ENCODE data around the gene ZNF14. TPM values are rescaled to one million over a fixed set of nuclear protein-coding genes. Genes with fewer than 3 reads are reported as not detected.

Gene ZNF14
- total RNA-seq, 1 experiment from 2014 or later: 4.9 TPM

DNA sequence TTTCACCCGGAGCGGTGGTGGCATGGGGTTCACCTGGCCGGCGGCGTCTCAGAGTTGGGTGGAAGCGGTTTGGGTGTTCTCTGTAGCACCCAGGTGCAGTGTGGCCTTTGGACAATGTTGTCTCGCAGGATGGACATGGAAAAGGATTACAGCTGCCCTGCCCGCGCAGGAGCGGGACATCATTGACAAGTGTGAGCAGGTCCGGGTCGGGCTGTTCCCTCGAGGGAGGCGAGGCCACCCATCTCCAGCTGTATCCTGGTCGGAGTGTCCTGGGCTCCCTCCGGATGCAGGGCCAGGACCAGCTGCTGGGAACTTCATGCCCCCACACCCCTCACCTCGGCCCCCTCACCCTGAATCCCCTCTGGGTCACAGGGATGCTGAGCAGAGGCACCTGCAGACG lies 7.8 kb upstream of the ZNF14 start:
- ChIA-PET CTCF (no interaction called here), POLR2A (no interaction called here)
- DNase-seq: no peak
- Histone ChIP-seq H3K4me1 (no peaks in the 10 kb centered on the region), H3K36me3 (ENCODE audit: control insufficient read depth, insufficient read depth, low read length) (no peaks in the 10 kb centered on the region), H3K4me3 (ENCODE audit: low read depth, low read length) (no peak overlapping the region), H3K27me3 (replicated peaks; ENCODE audit: control insufficient read depth, insufficient read depth, low read length) (no peaks in the 10 kb centered on the region), H3K9me3 (0 out of 2 replicates have a peak, but pooled peaks cover 3% of the 10 kb centered on the region)
- no TSS peak for BruUV-seq (replicated peaks)
- Mint-ChIP-seq H3K9me3 (ENCODE audit: unreplicated experiment) (peaks cover 11% of the 10 kb centered on the region), H3K27me3 (ENCODE audit: insufficient read depth, unreplicated experiment) (no peaks in the 10 kb centered on the region), H3K36me3 (ENCODE audit: insufficient read depth, unreplicated experiment) (no peaks in the 10 kb centered on the region), H3K27ac (ENCODE audit: unreplicated experiment) (no peak overlapping the region), H3K4me1 (ENCODE audit: low read depth, unreplicated experiment) (no peaks in the 10 kb centered on the region), H3K4me3 (ENCODE audit: unreplicated experiment) (no peak overlapping the region)
- TF ChIP-seq CTCF (IDR thresholded peaks at IDR 0.05; ENCODE audit: insufficient read depth in 1 of 2, low read depth in 1 of 2, low read length in 1 of 2, severe bottlenecking in 1 of 2, unreplicated experiment in 1 of 2): no peak
- intact Hi-C loops (cut with micrococcal nuclease; ENCODE audit: unreplicated experiment): no loop called here

GRCh38 chr19:19738564-19738963 lies 5.7 kb upstream of the ZNF14 start:
- Mint-ChIP-seq H3K9me3 (ENCODE audit: unreplicated experiment) (no peaks in the 10 kb centered on the region), H3K4me3 (ENCODE audit: unreplicated experiment) (no peak overlapping the region), H3K4me1 (ENCODE audit: low read depth, unreplicated experiment) (no peaks in the 10 kb centered on the region), H3K27ac (ENCODE audit: unreplicated experiment) (no peak overlapping the region), H3K36me3 (ENCODE audit: insufficient read depth, unreplicated experiment) (no peaks in the 10 kb centered on the region), H3K27me3 (ENCODE audit: insufficient read depth, unreplicated experiment) (no peaks in the 10 kb centered on the region)
- Histone ChIP-seq H3K27me3 (replicated peaks; ENCODE audit: control insufficient read depth, insufficient read depth, low read length) (no peaks in the 10 kb centered on the region), H3K4me1 (no peaks in the 10 kb centered on the region), H3K36me3 (ENCODE audit: control insufficient read depth, insufficient read depth, low read length) (no peaks in the 10 kb centered on the region), H3K4me3 (ENCODE audit: low read depth, low read length) (no peak overlapping the region), H3K9me3 (no peaks in the 10 kb centered on the region)
- no peak for DNase-seq
- POLR2A ChIA-PET: no interaction called here
- no TSS peak for BruUV-seq (replicated peaks)
- intact Hi-C loops (cut with micrococcal nuclease; ENCODE audit: unreplicated experiment): no loop called here
- CTCF ChIA-PET: no interaction called here
- no peak for TF ChIP-seq CTCF (IDR thresholded peaks at IDR 0.05; ENCODE audit: insufficient read depth in 1 of 2, low read depth in 1 of 2, low read length in 1 of 2, severe bottlenecking in 1 of 2, unreplicated experiment in 1 of 2)

DNA sequence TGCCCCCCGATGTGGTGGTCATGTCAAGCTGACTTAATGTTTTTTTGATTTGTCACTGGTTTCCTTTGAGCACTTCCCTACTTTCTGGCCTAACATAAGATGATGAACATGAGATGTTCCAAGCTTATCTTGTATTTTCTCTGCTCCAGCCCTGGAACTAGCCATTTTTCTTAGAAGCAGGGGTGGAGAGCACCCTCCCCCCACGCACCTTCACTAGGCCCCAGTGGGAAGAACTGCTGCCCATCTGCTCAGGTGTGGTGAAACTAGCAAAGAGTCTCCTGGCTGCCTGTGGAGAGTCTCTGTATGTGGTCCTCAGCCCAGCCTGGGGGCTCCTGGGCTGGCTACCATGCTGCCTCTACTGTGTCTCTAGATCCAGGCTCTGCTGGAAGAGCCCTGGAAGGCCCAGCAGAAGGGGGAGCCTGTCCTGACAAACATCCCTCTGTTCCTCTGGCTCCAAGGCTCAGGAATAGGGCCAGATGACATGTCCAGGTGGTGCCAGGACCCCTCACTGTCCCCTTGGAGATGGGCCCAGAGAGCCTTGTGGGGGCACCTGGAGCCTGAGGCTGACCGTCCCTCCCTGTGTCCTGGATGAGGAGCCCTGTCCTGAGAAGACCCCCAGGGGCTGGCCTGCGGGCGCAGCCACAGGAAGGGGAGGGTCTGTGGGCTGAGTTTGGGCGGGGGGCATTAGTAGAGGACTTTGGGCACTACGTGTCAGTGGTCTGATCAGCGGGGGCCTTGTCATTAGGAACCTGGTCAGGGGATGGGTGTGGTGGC lies 4.8 kb upstream of the ZNF14 start:
- Mint-ChIP-seq H3K36me3 (ENCODE audit: insufficient read depth, unreplicated experiment) (peaks cover 7% of the 10 kb centered on the region), H3K9me3 (ENCODE audit: unreplicated experiment) (no peaks in the 10 kb centered on the region), H3K4me3 (ENCODE audit: unreplicated experiment) (no peak overlapping the region), H3K27me3 (ENCODE audit: insufficient read depth, unreplicated experiment) (no peaks in the 10 kb centered on the region), H3K27ac (ENCODE audit: unreplicated experiment) (no peak overlapping the region), H3K4me1 (ENCODE audit: low read depth, unreplicated experiment) (no peaks in the 10 kb centered on the region)
- BruUV-seq (replicated peaks): no TSS peak
- ChIA-PET CTCF (no interaction called here), POLR2A (no interaction called here)
- intact Hi-C loops (cut with micrococcal nuclease; ENCODE audit: unreplicated experiment): no loop called here
- Histone ChIP-seq H3K4me3 (ENCODE audit: low read depth, low read length) (no peak overlapping the region), H3K9me3 (no peaks in the 10 kb centered on the region), H3K27me3 (replicated peaks; ENCODE audit: control insufficient read depth, insufficient read depth, low read length) (no peaks in the 10 kb centered on the region), H3K4me1 (no peaks in the 10 kb centered on the region), H3K36me3 (ENCODE audit: control insufficient read depth, insufficient read depth, low read length) (no peaks in the 10 kb centered on the region)
- TF ChIP-seq CTCF (IDR thresholded peaks at IDR 0.05; ENCODE audit: insufficient read depth in 1 of 2, low read depth in 1 of 2, low read length in 1 of 2, severe bottlenecking in 1 of 2, unreplicated experiment in 1 of 2): no peak
- no peak for DNase-seq

Data from Caco-2 (cell line).